ENCODE results near the gene PRKCB.

Gene PRKCB

DNA sequence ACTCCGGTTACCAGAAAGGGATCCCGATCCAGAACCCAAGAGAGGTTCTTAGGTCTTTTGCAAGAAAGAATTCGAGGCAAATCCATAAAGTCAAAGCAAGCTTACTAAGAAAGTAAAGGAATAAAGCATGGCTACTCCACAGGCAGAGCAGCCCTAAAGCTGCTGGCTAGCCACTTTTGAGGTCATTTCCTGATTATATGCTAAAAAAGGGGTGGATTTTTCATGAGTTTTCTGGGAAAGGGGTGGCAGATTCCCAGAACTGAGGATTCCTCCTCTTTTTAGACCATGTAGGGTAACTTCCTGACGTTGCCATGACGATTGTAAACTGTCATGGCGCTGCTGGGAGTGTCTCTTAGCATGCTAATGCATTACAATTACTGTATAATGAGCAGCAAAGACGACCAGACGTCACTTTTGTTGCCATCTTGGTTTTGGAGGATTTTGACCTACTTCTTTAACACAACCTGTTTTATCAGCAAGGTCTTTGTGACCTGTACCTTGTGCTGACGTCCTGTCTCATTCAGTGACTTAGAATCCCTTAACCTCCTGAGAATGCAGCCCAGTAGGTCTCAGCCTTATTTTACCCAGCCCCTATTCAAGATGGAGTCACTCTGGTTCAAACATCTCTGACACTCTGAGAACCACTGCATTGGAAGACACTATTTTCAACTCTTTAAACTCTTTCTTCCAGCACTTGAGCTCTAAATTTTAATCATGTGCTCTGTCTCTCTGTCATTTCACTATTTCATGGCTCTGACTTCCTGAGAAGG lies 216.7 kb downstream of the PRKCB start:
- TF ChIP-seq POLR2AphosphoS5 (IDR thresholded peaks at IDR 0.05; ENCODE audit: low read depth, low read length) (no peak), FOXP2 (optimal IDR thresholded peaks at IDR 0.05; ENCODE audit: borderline replicate concordance, extremely low read depth, extremely low read length, insufficient read depth) (no peak), REST (IDR thresholded peaks at IDR 0.05; ENCODE audit: insufficient read depth in 1 of 2, low read depth in 2 of 2, low read length in 2 of 2) (no peak), TAF1 (IDR thresholded peaks at IDR 0.05; ENCODE audit: borderline replicate concordance, insufficient read depth, low read length) (no peak), SIN3A (IDR thresholded peaks at IDR 0.05; ENCODE audit: borderline replicate concordance, insufficient read depth, low read length) (no peak)

- TF ChIP-seq SIN3A (IDR thresholded peaks at IDR 0.05; ENCODE audit: borderline replicate concordance, insufficient read depth, low read length) (no peak), TAF1 (IDR thresholded peaks at IDR 0.05; ENCODE audit: borderline replicate concordance, insufficient read depth, low read length) (no peak), POLR2AphosphoS5 (IDR thresholded peaks at IDR 0.05; ENCODE audit: low read depth, low read length) (no peak), FOXP2 (optimal IDR thresholded peaks at IDR 0.05; ENCODE audit: borderline replicate concordance, extremely low read depth, extremely low read length, insufficient read depth) (no peak), REST (IDR thresholded peaks at IDR 0.05; ENCODE audit: insufficient read depth in 1 of 2, low read depth in 2 of 2, low read length in 2 of 2) (no peak)
These were observed 217.5 kb downstream of the PRKCB start for GRCh38 chr16:24053099-24053946.

DNA sequence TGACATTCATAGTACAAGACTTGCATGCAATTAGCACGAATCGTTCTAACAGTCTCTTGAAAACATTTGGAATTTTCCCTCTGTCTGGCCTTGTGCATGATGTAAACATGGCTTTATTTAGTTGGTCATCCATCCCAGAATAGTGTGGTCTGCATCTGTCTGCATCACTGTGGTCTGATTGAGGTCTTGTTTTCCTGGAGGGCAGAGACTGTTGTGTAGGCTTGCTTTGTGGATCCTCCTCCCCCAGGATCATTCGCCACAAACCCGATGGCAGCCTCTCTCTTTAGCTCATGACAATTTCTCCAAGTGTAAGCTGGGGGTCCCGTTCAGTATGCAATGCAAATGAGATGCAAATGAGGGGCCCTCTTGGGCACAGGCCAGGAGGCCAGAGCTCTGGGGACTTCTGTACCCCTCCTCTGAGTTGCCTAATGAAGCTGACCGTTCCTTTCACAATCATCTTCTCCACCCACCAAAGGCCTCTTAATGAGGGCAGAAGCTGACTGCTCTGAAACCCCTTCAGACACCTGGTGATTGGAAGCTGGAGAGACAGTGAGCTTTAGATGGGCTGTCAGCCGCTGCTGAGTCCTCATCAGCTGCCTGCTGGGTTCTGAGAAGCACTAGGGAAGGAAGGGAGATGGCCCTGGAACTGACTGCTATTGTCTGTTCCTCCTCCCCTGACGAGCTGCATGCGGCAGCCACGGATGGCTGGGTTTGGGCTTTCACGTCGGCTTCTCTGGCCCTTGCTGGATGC lies 219.1 kb downstream of the PRKCB start:
- TF ChIP-seq TAF1 (IDR thresholded peaks at IDR 0.05; ENCODE audit: borderline replicate concordance, insufficient read depth, low read length) (no peak), FOXP2 (optimal IDR thresholded peaks at IDR 0.05; ENCODE audit: borderline replicate concordance, extremely low read depth, extremely low read length, insufficient read depth) (no peak), SIN3A (IDR thresholded peaks at IDR 0.05; ENCODE audit: borderline replicate concordance, insufficient read depth, low read length) (no peak), REST (IDR thresholded peaks at IDR 0.05; ENCODE audit: insufficient read depth in 1 of 2, low read depth in 2 of 2, low read length in 2 of 2) (no peak), POLR2AphosphoS5 (IDR thresholded peaks at IDR 0.05; ENCODE audit: low read depth, low read length) (no peak)

- TF ChIP-seq TAF1 (IDR thresholded peaks at IDR 0.05; ENCODE audit: borderline replicate concordance, insufficient read depth, low read length) (no peak), POLR2AphosphoS5 (IDR thresholded peaks at IDR 0.05; ENCODE audit: low read depth, low read length) (no peak), SIN3A (IDR thresholded peaks at IDR 0.05; ENCODE audit: borderline replicate concordance, insufficient read depth, low read length) (no peak), REST (IDR thresholded peaks at IDR 0.05; ENCODE audit: insufficient read depth in 1 of 2, low read depth in 2 of 2, low read length in 2 of 2) (no peak)
These were observed 226.6 kb downstream of the PRKCB start for GRCh38 chr16:24062270-24062817.

All from PFSK-1 (cell line).